Measurements from ENCODE around the gene WFS1. TPM values are rescaled to one million over a fixed set of nuclear protein-coding genes. Genes with fewer than 3 reads are reported as not detected.

WFS1 gene
- total and polyA plus RNA-seq, 9 of the 15 experiments (the other 6 are each of a cell fraction or from before 2014, with no cell fraction given) = 0.01 to 0.29 (median 0.03) TPM; not detected in 5

- TF ChIP-seq, protein P1, sequence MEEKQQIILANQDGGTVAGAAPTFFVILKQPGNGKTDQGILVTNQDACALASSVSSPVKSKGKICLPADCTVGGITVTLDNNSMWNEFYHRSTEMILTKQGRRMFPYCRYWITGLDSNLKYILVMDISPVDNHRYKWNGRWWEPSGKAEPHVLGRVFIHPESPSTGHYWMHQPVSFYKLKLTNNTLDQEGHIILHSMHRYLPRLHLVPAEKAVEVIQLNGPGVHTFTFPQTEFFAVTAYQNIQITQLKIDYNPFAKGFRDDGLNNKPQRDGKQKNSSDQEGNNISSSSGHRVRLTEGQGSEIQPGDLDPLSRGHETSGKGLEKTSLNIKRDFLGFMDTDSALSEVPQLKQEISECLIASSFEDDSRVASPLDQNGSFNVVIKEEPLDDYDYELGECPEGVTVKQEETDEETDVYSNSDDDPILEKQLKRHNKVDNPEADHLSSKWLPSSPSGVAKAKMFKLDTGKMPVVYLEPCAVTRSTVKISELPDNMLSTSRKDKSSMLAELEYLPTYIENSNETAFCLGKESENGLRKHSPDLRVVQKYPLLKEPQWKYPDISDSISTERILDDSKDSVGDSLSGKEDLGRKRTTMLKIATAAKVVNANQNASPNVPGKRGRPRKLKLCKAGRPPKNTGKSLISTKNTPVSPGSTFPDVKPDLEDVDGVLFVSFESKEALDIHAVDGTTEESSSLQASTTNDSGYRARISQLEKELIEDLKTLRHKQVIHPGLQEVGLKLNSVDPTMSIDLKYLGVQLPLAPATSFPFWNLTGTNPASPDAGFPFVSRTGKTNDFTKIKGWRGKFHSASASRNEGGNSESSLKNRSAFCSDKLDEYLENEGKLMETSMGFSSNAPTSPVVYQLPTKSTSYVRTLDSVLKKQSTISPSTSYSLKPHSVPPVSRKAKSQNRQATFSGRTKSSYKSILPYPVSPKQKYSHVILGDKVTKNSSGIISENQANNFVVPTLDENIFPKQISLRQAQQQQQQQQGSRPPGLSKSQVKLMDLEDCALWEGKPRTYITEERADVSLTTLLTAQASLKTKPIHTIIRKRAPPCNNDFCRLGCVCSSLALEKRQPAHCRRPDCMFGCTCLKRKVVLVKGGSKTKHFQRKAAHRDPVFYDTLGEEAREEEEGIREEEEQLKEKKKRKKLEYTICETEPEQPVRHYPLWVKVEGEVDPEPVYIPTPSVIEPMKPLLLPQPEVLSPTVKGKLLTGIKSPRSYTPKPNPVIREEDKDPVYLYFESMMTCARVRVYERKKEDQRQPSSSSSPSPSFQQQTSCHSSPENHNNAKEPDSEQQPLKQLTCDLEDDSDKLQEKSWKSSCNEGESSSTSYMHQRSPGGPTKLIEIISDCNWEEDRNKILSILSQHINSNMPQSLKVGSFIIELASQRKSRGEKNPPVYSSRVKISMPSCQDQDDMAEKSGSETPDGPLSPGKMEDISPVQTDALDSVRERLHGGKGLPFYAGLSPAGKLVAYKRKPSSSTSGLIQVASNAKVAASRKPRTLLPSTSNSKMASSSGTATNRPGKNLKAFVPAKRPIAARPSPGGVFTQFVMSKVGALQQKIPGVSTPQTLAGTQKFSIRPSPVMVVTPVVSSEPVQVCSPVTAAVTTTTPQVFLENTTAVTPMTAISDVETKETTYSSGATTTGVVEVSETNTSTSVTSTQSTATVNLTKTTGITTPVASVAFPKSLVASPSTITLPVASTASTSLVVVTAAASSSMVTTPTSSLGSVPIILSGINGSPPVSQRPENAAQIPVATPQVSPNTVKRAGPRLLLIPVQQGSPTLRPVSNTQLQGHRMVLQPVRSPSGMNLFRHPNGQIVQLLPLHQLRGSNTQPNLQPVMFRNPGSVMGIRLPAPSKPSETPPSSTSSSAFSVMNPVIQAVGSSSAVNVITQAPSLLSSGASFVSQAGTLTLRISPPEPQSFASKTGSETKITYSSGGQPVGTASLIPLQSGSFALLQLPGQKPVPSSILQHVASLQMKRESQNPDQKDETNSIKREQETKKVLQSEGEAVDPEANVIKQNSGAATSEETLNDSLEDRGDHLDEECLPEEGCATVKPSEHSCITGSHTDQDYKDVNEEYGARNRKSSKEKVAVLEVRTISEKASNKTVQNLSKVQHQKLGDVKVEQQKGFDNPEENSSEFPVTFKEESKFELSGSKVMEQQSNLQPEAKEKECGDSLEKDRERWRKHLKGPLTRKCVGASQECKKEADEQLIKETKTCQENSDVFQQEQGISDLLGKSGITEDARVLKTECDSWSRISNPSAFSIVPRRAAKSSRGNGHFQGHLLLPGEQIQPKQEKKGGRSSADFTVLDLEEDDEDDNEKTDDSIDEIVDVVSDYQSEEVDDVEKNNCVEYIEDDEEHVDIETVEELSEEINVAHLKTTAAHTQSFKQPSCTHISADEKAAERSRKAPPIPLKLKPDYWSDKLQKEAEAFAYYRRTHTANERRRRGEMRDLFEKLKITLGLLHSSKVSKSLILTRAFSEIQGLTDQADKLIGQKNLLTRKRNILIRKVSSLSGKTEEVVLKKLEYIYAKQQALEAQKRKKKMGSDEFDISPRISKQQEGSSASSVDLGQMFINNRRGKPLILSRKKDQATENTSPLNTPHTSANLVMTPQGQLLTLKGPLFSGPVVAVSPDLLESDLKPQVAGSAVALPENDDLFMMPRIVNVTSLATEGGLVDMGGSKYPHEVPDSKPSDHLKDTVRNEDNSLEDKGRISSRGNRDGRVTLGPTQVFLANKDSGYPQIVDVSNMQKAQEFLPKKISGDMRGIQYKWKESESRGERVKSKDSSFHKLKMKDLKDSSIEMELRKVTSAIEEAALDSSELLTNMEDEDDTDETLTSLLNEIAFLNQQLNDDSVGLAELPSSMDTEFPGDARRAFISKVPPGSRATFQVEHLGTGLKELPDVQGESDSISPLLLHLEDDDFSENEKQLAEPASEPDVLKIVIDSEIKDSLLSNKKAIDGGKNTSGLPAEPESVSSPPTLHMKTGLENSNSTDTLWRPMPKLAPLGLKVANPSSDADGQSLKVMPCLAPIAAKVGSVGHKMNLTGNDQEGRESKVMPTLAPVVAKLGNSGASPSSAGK (IDR thresholded peaks at IDR 0.05) = no peak
Observed at GRCh38 chr4:6232836-6233785, 36.5 kb upstream of the WFS1 start (continued).

Measured in K562 (cell line).